Myocyte (in vitro differentiated cells): ENCODE measurements around the gene SORL1-AS1.

Source experiments
- DNase-seq: peaks from one replicate; pipeline ENCODE4 v3.0.0-alpha.2; 2012; ENCODE audit warnings: low read depth

SORL1-AS1 gene

GRCh38 chr11:121453589-121454299, 977 bp upstream of the SORL1-AS1 start:
- DNase-seq, result no peak

- peak; percentile 26 for DNase-seq
Observed at GRCh38 chr11:121451986-121452608, 670 bp downstream of the SORL1-AS1 start, which contains the start of gene SORL1. Gene SORL1 (plus strand): TSS chr11:121452314. CDS start chr11:121452332, 18 bp downstream.

- DNase-seq, result no peak
Observed at GRCh38 chr11:121451178-121451985, 1.4 kb downstream of the SORL1-AS1 start.

GRCh38 chr11:121450401-121450800, 2.4 kb downstream of the SORL1-AS1 start:
- DNase-seq, result no peak

- no peak for DNase-seq
Observed at GRCh38 chr11:121449626-121450025, 3.1 kb downstream of the SORL1-AS1 start.

- DNase-seq, result no peak
Observed at GRCh38 chr11:121449123-121449522, 3.6 kb downstream of the SORL1-AS1 start.

GRCh38 chr11:121448431-121448941, 4.3 kb downstream of the SORL1-AS1 start:
- no peak for DNase-seq

GRCh38 chr11:121448011-121448410, 4.8 kb downstream of the SORL1-AS1 start:
- DNase-seq, result no peak

GRCh38 chr11:121446752-121447156, 6.0 kb downstream of the SORL1-AS1 start:
- no peak for DNase-seq

GRCh38 chr11:121445071-121445768, 7.5 kb downstream of the SORL1-AS1 start:
- DNase-seq, result no peak

- DNase-seq, result no peak
Observed at GRCh38 chr11:121444526-121444925, 8.2 kb downstream of the SORL1-AS1 start.

- no peak for DNase-seq
Observed at GRCh38 chr11:121443688-121444275, 9.0 kb downstream of the SORL1-AS1 start.

GRCh38 chr11:121441521-121441920, 11.2 kb downstream of the SORL1-AS1 start:
- DNase-seq, result no peak

GRCh38 chr11:121439759-121440158, 13.0 kb downstream of the SORL1-AS1 start:
- no peak for DNase-seq

GRCh38 chr11:121439337-121439736, 13.4 kb downstream of the SORL1-AS1 start:
- no peak for DNase-seq

- no peak for DNase-seq
Observed at GRCh38 chr11:121437686-121438078, 15.1 kb downstream of the SORL1-AS1 start.

- no peak for DNase-seq
Observed at GRCh38 chr11:121437018-121437685, 15.6 kb downstream of the SORL1-AS1 start.

- no peak for DNase-seq
Observed at GRCh38 chr11:121435551-121436511, 16.9 kb downstream of the SORL1-AS1 start.

- DNase-seq, result no peak
Observed at GRCh38 chr11:121435132-121435531, 17.6 kb downstream of the SORL1-AS1 start.
